Parathyroid adenoma (tissue), 2 donors: ENCODE measurements around the gene IFRD2.

Source experiments
- H2AFZ ChIP-seq: fragments of 300-600 bp; sonication (generic); one replicate; pipeline ENCODE4 v1.7.0; 2017; ENCODE audit warnings: antibody characterized with exemption, mild to moderate bottlenecking
- H3K27ac ChIP-seq: fragments of 300-600 bp; sonication (generic); one replicate; pipeline ENCODE4 v1.7.0; 2017
- H3K27me3 ChIP-seq: fragments of 300-600 bp; sonication (generic); one replicate; pipeline ENCODE4 v1.7.0; 2017; ENCODE audit warnings: low read length; ENCODE audit not compliant: control insufficient read depth, insufficient read depth
- H3K36me3 ChIP-seq: fragments of 300-600 bp; sonication (generic); one replicate; pipeline ENCODE4 v1.7.0; 2017; ENCODE audit warnings: low read length; ENCODE audit not compliant: control insufficient read depth, insufficient read depth
- H3K4me1 ChIP-seq: fragments of 300-600 bp; sonication (generic); one replicate; pipeline ENCODE4 v1.7.0; 2017; ENCODE audit warnings: control low read depth
- H3K4me2 ChIP-seq: fragments of 300-600 bp; sonication (generic); one replicate; pipeline ENCODE4 v1.7.0; 2017; ENCODE audit warnings: low read length
- H3K4me3 ChIP-seq: fragments of 300-600 bp; sonication (generic); one replicate; pipeline ENCODE4 v1.7.0; 2017; ENCODE audit warnings: low read depth, low read length
- H3K79me2 ChIP-seq: fragments of 300-600 bp; sonication (generic); one replicate; pipeline ENCODE4 v1.7.0; 2017; ENCODE audit warnings: control low read depth
- H3K9ac ChIP-seq: fragments of 300-600 bp; sonication (generic); one replicate; pipeline ENCODE4 v1.7.0; 2017; ENCODE audit warnings: mild to moderate bottlenecking
- H3K9me3 ChIP-seq: fragments of 300-600 bp; sonication (generic); one replicate; pipeline ENCODE4 v1.7.0; 2017; ENCODE audit warnings: low read length; ENCODE audit not compliant: control insufficient read depth
- TF ChIP-seq, protein P1 (sequence below): fragments of 300-600 bp; sonication (generic); IDR thresholded peaks from one replicate; pipeline ENCODE4 v1.7.0; 2017; ENCODE audit warnings: antibody characterized with exemption, mild to moderate bottlenecking
- donor health status: primary hyperparathyroidism.

Gene IFRD2

DNA sequence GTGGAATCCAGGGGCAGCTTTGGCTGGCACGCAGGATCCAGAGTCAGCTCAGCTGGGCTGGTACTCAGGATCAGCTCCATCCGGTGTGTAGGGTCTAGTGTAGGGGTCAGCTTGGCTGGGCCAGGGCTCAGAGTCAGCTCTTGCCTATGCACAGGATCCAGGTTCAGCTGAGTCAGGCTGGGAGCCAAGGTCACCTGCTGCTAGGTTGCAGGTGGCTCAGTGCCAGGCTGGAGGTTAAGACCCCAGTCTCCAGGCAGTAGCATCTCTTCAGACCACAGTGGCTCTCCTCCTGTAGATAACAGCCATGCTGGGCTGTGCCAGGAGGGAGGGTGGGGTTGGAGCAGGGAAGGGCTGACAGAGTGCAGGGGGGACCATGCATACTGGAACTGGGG lies 5.2 kb upstream of the IFRD2 start:
- Histone ChIP-seq H3K4me3 (no peak overlapping the region), H3K9ac (no peak overlapping the region), H3K4me1 (peaks cover 22% of the 10 kb centered on the region), H3K4me2 (no peak overlapping the region), H3K79me2 (peaks cover 2% of the 10 kb centered on the region), H3K27ac (no peak overlapping the region), H2AFZ (no peak overlapping the region), H3K9me3 (no peaks in the 10 kb centered on the region), H3K27me3 (no peaks in the 10 kb centered on the region), H3K36me3 (no peaks in the 10 kb centered on the region)
- TF ChIP-seq, protein P1, sequence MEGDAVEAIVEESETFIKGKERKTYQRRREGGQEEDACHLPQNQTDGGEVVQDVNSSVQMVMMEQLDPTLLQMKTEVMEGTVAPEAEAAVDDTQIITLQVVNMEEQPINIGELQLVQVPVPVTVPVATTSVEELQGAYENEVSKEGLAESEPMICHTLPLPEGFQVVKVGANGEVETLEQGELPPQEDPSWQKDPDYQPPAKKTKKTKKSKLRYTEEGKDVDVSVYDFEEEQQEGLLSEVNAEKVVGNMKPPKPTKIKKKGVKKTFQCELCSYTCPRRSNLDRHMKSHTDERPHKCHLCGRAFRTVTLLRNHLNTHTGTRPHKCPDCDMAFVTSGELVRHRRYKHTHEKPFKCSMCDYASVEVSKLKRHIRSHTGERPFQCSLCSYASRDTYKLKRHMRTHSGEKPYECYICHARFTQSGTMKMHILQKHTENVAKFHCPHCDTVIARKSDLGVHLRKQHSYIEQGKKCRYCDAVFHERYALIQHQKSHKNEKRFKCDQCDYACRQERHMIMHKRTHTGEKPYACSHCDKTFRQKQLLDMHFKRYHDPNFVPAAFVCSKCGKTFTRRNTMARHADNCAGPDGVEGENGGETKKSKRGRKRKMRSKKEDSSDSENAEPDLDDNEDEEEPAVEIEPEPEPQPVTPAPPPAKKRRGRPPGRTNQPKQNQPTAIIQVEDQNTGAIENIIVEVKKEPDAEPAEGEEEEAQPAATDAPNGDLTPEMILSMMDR, result no peak

DNA sequence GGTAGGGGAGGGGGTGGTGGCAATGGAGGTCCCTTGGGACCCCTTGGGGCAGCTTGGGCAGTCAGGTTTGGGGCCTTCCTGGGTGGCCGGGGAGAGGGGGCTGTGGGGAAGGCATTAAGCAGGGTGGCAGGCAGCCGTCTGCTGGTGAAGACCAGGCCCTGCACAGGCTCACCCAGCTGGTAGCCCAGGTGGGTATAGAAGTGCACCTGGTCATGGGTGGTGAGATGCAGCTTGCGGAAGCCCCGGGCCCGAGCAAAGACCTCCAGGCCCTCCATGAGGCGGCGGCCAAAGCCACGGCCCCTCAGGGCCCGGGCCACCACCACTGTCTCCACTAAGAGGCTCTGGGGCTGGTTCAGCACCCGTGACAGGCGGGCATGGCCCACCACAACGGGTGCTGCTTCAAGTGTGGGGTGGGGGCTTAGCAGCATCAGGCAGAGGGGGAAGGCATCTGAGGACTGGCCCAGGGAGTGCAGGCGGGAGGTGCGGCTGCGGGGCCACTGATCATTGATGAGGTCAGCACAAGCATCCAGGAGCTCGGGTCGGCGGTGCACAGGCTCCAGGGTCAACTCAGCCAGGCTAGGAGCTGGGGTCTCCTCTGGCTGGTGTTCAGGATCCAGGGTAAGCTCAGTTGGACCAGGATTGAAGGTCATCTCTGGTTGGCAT lies 4.6 kb upstream of the IFRD2 start:
- H3K4me2 ChIP-seq, result no peak overlapping the region
- H3K27ac ChIP-seq, result no peak overlapping the region
- H3K4me3 ChIP-seq, result no peak overlapping the region
- H3K9ac ChIP-seq, result no peak overlapping the region
- H3K79me2 ChIP-seq, result peaks cover 2% of the 10 kb centered on the region
- H3K27me3 ChIP-seq, result no peaks in the 10 kb centered on the region
- TF ChIP-seq, protein P1, result no peak
- no peak overlapping the region for H2AFZ ChIP-seq
- H3K4me1 ChIP-seq, result peaks cover 22% of the 10 kb centered on the region
- no peaks in the 10 kb centered on the region for H3K9me3 ChIP-seq
- H3K36me3 ChIP-seq, result no peaks in the 10 kb centered on the region

DNA sequence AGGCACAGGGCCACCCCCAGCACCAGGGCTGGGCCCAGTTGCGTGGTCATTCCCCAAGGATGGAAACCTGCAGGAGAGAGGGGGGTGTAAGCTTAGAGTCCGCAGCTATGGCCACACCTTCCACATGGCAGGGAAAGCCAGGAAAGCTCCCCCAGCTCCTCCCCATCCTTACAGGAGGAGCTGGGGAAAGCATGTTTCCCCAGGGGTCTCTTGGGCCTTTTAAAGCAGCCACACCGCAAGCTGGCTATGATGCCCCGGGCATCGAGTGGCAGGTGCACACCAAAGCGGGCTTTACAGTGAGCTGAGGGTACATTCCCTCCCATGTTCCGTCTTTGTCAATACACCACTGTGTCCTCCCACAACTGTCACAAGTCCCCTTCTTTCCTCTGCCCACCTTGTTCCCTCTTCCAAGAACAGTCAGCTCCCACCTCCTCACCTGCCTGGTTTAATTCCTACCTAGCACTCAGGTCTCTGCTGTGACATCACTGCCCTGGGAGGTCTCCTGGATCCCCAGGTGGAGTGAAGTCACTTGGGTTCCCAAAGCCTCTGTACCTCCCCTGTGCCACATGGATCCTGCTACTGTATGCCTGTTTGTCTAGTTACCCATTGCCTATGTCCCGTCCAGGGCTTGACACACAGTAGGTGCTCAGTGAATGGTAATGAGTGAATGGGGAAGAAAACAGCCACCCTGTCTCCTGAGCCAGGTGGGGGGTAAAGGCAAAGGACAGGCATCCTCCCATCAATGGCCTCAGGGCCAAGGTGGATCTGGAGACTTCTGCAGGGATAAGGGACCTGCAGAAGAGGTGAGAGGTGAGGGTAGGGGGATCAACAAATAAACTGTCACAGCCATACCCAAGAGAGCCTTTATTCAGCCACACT lies 3.6 kb upstream of the IFRD2 start:
- TF ChIP-seq, protein P1, result no peak
- Histone ChIP-seq H3K4me3 (no peak overlapping the region), H3K27ac (no peak overlapping the region), H3K27me3 (no peaks in the 10 kb centered on the region), H3K9ac (no peak overlapping the region), H3K36me3 (no peaks in the 10 kb centered on the region), H3K4me1 (peaks cover 25% of the 10 kb centered on the region), H2AFZ (no peak overlapping the region), H3K79me2 (peaks cover 5% of the 10 kb centered on the region), H3K4me2 (no peak overlapping the region), H3K9me3 (no peaks in the 10 kb centered on the region)

DNA sequence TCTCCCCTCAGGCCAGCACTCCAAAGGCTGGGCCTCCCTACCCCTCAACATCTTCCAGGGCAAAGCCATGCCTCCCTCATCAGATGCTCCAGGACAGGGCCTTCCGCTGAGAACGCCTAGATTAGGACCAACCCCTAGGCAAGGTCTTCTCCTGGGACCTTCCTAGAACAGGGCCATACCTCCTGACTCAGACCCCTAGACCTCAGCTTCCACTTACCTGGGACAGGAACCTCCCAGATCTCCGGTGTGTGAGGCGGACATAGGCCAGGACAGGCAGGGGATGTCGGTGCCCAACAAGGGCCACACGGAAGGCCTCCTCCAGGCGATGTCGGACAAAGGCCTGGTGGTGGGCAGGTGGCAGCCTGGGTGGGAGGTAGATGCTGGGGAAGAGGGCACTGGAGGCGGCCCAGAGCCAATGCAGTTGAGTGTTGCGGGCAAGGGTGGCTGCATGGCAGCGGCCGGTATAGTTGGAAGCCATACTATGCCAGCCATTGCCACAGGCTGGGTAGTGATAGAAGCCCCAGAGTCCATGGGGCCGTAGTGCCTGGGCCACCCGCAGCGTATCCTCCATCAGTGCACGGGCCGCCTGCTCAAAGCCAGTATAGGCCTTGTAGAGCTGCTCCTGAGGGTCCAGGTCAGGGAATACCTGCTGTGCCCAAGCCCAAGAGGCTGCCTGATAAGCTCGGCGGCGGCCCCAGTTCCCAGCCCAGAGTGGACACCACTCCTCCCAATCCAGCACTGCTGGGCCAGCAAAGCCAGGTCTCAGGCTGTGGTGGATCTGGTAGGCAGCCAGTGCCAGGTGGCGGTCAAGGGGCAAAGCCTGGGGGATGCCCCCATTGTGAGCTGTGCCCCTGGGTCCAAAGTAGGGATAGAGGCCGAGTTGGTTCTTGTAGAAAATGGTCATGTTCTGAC lies 2.5 kb upstream of the IFRD2 start:
- Histone ChIP-seq H3K27me3 (no peaks in the 10 kb centered on the region), H3K4me3 (no peak overlapping the region), H3K4me1 (peaks cover 17% of the 10 kb centered on the region), H2AFZ (no peak overlapping the region), H3K9ac (no peak overlapping the region), H3K9me3 (no peaks in the 10 kb centered on the region), H3K36me3 (no peaks in the 10 kb centered on the region), H3K27ac (no peak overlapping the region), H3K79me2 (peaks cover 5% of the 10 kb centered on the region), H3K4me2 (no peak overlapping the region)
- TF ChIP-seq, protein P1, result no peak
